Activated T-helper 2 cell treated with anti-CD3 and anti-CD28 coated beads, Interferon-gamma antibody, Interleukin-2, Interleukin-4, amounts not matched to agents 10 μg/mL and 5 μg/mL and 100 μg/mL, durations not matched to agents 14 hours and 24 hours and 36 hours (primary cell): Measurements from ENCODE around the gene FAM20C. TPM values are rescaled to one million over a fixed set of nuclear protein-coding genes. Genes with fewer than 3 reads are reported as not detected.
"Not testable (repeated sequence)": the region's sequence is repeated elsewhere in the genome, so short reads cannot be mapped to it uniquely, and the experiment has no call there.

Experiments
- DNase-seq: peaks from one replicate; pipeline ENCODE4 v3.0.0; 2021; ENCODE audit warnings: low spot score
- H3K27ac Mint-ChIP-seq: one replicate; pipeline ENCODE4 v1.8.0; 2021; ENCODE audit warnings: mixed read lengths
- H3K27me3 Mint-ChIP-seq: one replicate; pipeline ENCODE4 v1.8.0; 2021; ENCODE audit warnings: low read depth, mixed read lengths
- H3K36me3 Mint-ChIP-seq: one replicate; pipeline ENCODE4 v1.8.0; 2021; ENCODE audit warnings: low read depth, mixed read lengths
- H3K4me1 Mint-ChIP-seq: one replicate; pipeline ENCODE4 v1.8.0; 2021; ENCODE audit warnings: low read depth, mixed read lengths
- H3K4me3 Mint-ChIP-seq: one replicate; pipeline ENCODE4 v1.8.0; 2021; ENCODE audit warnings: low read depth, mild to moderate bottlenecking, moderate library complexity, mixed read lengths
- H3K9me3 Mint-ChIP-seq: one replicate; pipeline ENCODE4 v1.8.0; 2021; ENCODE audit warnings: mixed read lengths
- intact Hi-C: fragments of 100-400 bp; cut with micrococcal nuclease; formaldehyde crosslinking; loops from one replicate; pipeline ENCODE4 v1.15.1; 2023
- total RNA-seq: library from RNA; stranded (reverse); gene quantifications from 2 replicates; pipeline ENCODE4 v1.2.3, GENCODE V29; 2022

Gene FAM20C
- total RNA-seq, 1 donor from 2014 or later: 1.3 TPM

- Mint-ChIP-seq H3K36me3 (no peaks in the 10 kb centered on the region), H3K9me3 (no peaks in the 10 kb centered on the region), H3K4me3 (no peak overlapping the region), H3K27ac (no peak overlapping the region), H3K27me3 (peaks cover 32% of the 10 kb centered on the region), H3K4me1 (no peaks in the 10 kb centered on the region)
- DNase-seq: no peak
- intact Hi-C loops: no loop called here
These were observed 99.2 kb downstream of the FAM20C start for GRCh38 chr7:291373-292092.

- H3K36me3 Mint-ChIP-seq: no peaks in the 10 kb centered on the region
- DNase-seq: no peak
- H3K27me3 Mint-ChIP-seq: peaks cover 32% of the 10 kb centered on the region
- H3K27ac Mint-ChIP-seq: no peak overlapping the region
- no peaks in the 10 kb centered on the region for H3K9me3 Mint-ChIP-seq
- no peak overlapping the region for H3K4me3 Mint-ChIP-seq
- intact Hi-C loops: no loop called here
- no peaks in the 10 kb centered on the region for H3K4me1 Mint-ChIP-seq
These were observed 99.9 kb downstream of the FAM20C start for GRCh38 chr7:292226-292625.

GRCh38 chr7:292826-293225, 100.5 kb downstream of the FAM20C start:
- intact Hi-C loops: no loop called here
- DNase-seq: no peak
- peaks cover 30% of the 10 kb centered on the region for H3K27me3 Mint-ChIP-seq
- H3K4me1 Mint-ChIP-seq: no peaks in the 10 kb centered on the region
- no peak overlapping the region for H3K4me3 Mint-ChIP-seq
- H3K9me3 Mint-ChIP-seq: no peaks in the 10 kb centered on the region
- no peak overlapping the region for H3K27ac Mint-ChIP-seq
- H3K36me3 Mint-ChIP-seq: no peaks in the 10 kb centered on the region

GRCh38 chr7:293681-294439, 101.5 kb downstream of the FAM20C start:
- Mint-ChIP-seq H3K36me3 (no peaks in the 10 kb centered on the region), H3K27ac (no peak overlapping the region), H3K4me3 (no peak overlapping the region), H3K9me3 (no peaks in the 10 kb centered on the region), H3K4me1 (no peaks in the 10 kb centered on the region), H3K27me3 (peaks cover 23% of the 10 kb centered on the region)
- no peak for DNase-seq
- intact Hi-C loops: no loop called here

- Mint-ChIP-seq H3K9me3 (no peaks in the 10 kb centered on the region), H3K36me3 (no peaks in the 10 kb centered on the region), H3K4me1 (no peaks in the 10 kb centered on the region), H3K4me3 (no peak overlapping the region), H3K27me3 (peaks cover 19% of the 10 kb centered on the region), H3K27ac (no peak overlapping the region)
- no peak for DNase-seq
- intact Hi-C loops: no loop called here
These were observed 102.2 kb downstream of the FAM20C start for GRCh38 chr7:294440-295154.

GRCh38 chr7:295155-296154, 103.1 kb downstream of the FAM20C start:
- DNase-seq: no peak
- Mint-ChIP-seq H3K27me3 (peaks cover 19% of the 10 kb centered on the region), H3K9me3 (no peaks in the 10 kb centered on the region), H3K27ac (no peak overlapping the region), H3K36me3 (no peaks in the 10 kb centered on the region), H3K4me3 (no peak overlapping the region), H3K4me1 (no peaks in the 10 kb centered on the region)
- intact Hi-C loops: no loop called here

- no peak for DNase-seq
- peaks cover 16% of the 10 kb centered on the region for H3K27me3 Mint-ChIP-seq
- intact Hi-C loops: no loop called here
- no peaks in the 10 kb centered on the region for H3K36me3 Mint-ChIP-seq
- no peak overlapping the region for H3K4me3 Mint-ChIP-seq
- H3K27ac Mint-ChIP-seq: no peak overlapping the region
- H3K4me1 Mint-ChIP-seq: no peaks in the 10 kb centered on the region
- no peaks in the 10 kb centered on the region for H3K9me3 Mint-ChIP-seq
These were observed 104.1 kb downstream of the FAM20C start for GRCh38 chr7:296373-296945.

GRCh38 chr7:297141-297540, 104.8 kb downstream of the FAM20C start:
- H3K4me1 Mint-ChIP-seq, DNase-seq, H3K27ac Mint-ChIP-seq, intact Hi-C loops, H3K9me3 Mint-ChIP-seq, H3K4me3 Mint-ChIP-seq, H3K36me3 Mint-ChIP-seq: not testable (repeated sequence)
- peaks cover 10% of the 10 kb centered on the region for H3K27me3 Mint-ChIP-seq

- no peak overlapping the region for H3K4me3 Mint-ChIP-seq
- no peaks in the 10 kb centered on the region for H3K4me1 Mint-ChIP-seq
- no peak for DNase-seq
- H3K9me3 Mint-ChIP-seq: no peaks in the 10 kb centered on the region
- intact Hi-C loops: no loop called here
- no peak overlapping the region for H3K27ac Mint-ChIP-seq
- H3K27me3 Mint-ChIP-seq: peaks cover 6% of the 10 kb centered on the region
- H3K36me3 Mint-ChIP-seq: no peaks in the 10 kb centered on the region
These were observed 105.4 kb downstream of the FAM20C start for GRCh38 chr7:297611-298374.

GRCh38 chr7:298375-298702, 106.0 kb downstream of the FAM20C start:
- no peaks in the 10 kb centered on the region for H3K4me1 Mint-ChIP-seq

GRCh38 chr7:298743-299142, 106.4 kb downstream of the FAM20C start:
- intact Hi-C loops: no loop called here

More at GRCh38 chr7:298375-298702, 106.0 kb downstream of the FAM20C start:
- intact Hi-C loops: no loop called here
- H3K36me3 Mint-ChIP-seq: no peaks in the 10 kb centered on the region
- DNase-seq: no peak
- H3K4me3 Mint-ChIP-seq: no peak overlapping the region
- no peaks in the 10 kb centered on the region for H3K9me3 Mint-ChIP-seq
- H3K27ac Mint-ChIP-seq: no peak overlapping the region
- H3K27me3 Mint-ChIP-seq: peaks cover 1% of the 10 kb centered on the region

More at GRCh38 chr7:298743-299142, 106.4 kb downstream of the FAM20C start:
- Mint-ChIP-seq H3K9me3 (no peaks in the 10 kb centered on the region), H3K4me1 (no peaks in the 10 kb centered on the region), H3K36me3 (no peaks in the 10 kb centered on the region), H3K4me3 (no peak overlapping the region), H3K27me3 (no peaks in the 10 kb centered on the region), H3K27ac (no peak overlapping the region)
- DNase-seq: no peak
